RWPE1 (cell line): Measurements from ENCODE around the gene DICER1.

Experiments used
- CTCF ChIA-PET: fragments of 350-600 bp; sonication (Branson Sonifier 250); formaldehyde crosslinking; extraction: SDS; loops from one replicate; lab custom pipeline; 2021; lab: Yijun Ruan, JAX
- POLR2A ChIA-PET: fragments of 400-600 bp; formaldehyde crosslinking; extraction: SDS; loops from one replicate; lab custom pipeline; 2020; ENCODE audit warnings: antibody characterized with exemption; ENCODE audit not compliant: low non-redundant PET; lab: Yijun Ruan, JAX
- DNase-seq: peaks from one replicate; pipeline ENCODE4 v3.0.0; 2012; ENCODE audit warnings: low spot score
- H3K27ac ChIP-seq: fragments of 450-650 bp; 2 replicates; pipeline ENCODE4 v1.5.1; 2017
- CTCF ChIP-seq: fragments of 450-650 bp; conservative IDR thresholded peaks from 2 replicates; pipeline ENCODE4 v1.5.1; 2017; ENCODE audit warnings: low read depth, mild to moderate bottlenecking

Gene DICER1

GRCh38 chr14:95054346-95055280 lies 102.7 kb downstream of the DICER1 start:
- POLR2A ChIA-PET, result no interaction called here
- DNase-seq, result no peak
- CTCF ChIA-PET, result interaction anchor here (0.7 kb wide), 1 partner anchor 46 kb away, joined by 3 read pairs; no protein-coding TSS in a partner anchor
- no peak for TF ChIP-seq CTCF
- H3K27ac ChIP-seq, result no peak overlapping the region

- no peak for TF ChIP-seq CTCF
- ChIA-PET POLR2A (no interaction called here), CTCF (no interaction called here)
- H3K27ac ChIP-seq, result no peak overlapping the region
- DNase-seq, result no peak
Measured at GRCh38 chr14:95052016-95052585, 105.2 kb downstream of the DICER1 start.

- no peak for TF ChIP-seq CTCF
- ChIA-PET CTCF (no interaction called here), POLR2A (no interaction called here)
- no peak overlapping the region for H3K27ac ChIP-seq
- no peak for DNase-seq
Measured at GRCh38 chr14:95049952-95050351, 107.4 kb downstream of the DICER1 start.

- POLR2A ChIA-PET, result no interaction called here
- no peak overlapping the region for H3K27ac ChIP-seq
- DNase-seq, result no peak
- CTCF ChIA-PET, result no interaction called here
- TF ChIP-seq CTCF, result no peak
Measured at GRCh38 chr14:95048771-95049312, 108.5 kb downstream of the DICER1 start.

GRCh38 chr14:95047754-95048153 lies 109.6 kb downstream of the DICER1 start:
- ChIA-PET POLR2A (no interaction called here), CTCF (no interaction called here)
- DNase-seq, result no peak
- TF ChIP-seq CTCF, result no peak
- H3K27ac ChIP-seq, result no peak overlapping the region
